DOHH2 (cell line): ENCODE results near the gene BMS1.

Experiments used
- EZH2phosphoT487 ChIP-seq: fragments of 200-600 bp; sonication (generic); IDR thresholded peaks from 2 replicates; pipeline ENCODE4 v1.6.1; 2017; ENCODE audit warnings: borderline replicate concordance, mild to moderate bottlenecking, antibody characterized with exemption, low read length, moderate library complexity, mixed read lengths
- TF ChIP-seq, protein P1 (sequence below): fragments of 200-600 bp; sonication (generic); IDR thresholded peaks from one replicate; pipeline ENCODE4 v1.5.1; 2014; ENCODE audit warnings: antibody characterized with exemption, mild to moderate bottlenecking, low read depth, low read length; ENCODE audit not compliant: poor library complexity, severe bottlenecking

DNA sequence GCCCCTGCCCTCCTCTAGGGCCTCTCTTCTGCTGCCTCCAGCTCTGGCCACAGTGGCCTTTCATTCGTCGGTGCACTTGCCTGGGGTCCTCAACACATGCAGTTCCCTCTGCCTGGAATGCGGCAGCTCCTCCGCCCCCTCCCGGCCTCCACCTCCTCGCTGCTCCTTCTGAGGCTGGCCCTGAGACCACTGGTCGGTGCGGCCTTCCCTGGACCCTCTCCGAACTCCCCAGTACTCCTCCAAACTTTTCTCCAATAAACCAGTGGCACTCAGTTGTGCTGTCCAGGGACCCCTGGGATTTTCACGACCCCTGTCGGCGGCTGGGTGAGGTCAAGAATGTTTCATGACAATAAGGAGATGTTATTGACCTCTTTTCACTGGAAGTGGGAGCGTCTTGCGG, 53.5 kb downstream of the BMS1 start:
- TF ChIP-seq, protein P1, sequence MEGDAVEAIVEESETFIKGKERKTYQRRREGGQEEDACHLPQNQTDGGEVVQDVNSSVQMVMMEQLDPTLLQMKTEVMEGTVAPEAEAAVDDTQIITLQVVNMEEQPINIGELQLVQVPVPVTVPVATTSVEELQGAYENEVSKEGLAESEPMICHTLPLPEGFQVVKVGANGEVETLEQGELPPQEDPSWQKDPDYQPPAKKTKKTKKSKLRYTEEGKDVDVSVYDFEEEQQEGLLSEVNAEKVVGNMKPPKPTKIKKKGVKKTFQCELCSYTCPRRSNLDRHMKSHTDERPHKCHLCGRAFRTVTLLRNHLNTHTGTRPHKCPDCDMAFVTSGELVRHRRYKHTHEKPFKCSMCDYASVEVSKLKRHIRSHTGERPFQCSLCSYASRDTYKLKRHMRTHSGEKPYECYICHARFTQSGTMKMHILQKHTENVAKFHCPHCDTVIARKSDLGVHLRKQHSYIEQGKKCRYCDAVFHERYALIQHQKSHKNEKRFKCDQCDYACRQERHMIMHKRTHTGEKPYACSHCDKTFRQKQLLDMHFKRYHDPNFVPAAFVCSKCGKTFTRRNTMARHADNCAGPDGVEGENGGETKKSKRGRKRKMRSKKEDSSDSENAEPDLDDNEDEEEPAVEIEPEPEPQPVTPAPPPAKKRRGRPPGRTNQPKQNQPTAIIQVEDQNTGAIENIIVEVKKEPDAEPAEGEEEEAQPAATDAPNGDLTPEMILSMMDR: no peak
- TF ChIP-seq EZH2phosphoT487: no peak
